Measurements from ENCODE around the gene HCRTR1. TPM values are rescaled to one million over a fixed set of nuclear protein-coding genes. Genes with fewer than 3 reads are reported as not detected.

The HCRTR1 gene
- total RNA-seq, 2 donors from 2014 or later = not detected

DNA sequence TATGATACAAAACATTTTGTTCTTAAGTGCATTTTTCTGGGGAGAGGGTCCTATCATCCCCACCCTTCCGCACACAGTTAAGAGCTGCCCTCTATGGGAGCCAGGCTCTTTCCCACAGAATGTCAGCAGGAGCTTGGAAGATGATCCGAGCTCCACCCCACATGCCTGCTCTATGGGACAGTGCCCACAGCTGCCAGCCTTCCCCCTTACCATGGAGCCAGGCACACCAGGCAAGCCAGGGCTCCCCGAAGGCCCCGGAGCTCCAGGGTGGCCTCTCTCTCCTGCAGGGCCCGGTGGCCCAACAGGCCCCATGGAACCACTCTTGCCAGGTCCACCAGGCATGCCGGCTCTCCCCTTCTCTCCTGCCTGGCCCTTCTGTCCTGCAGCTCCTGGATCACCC is 37.6 kb downstream of the HCRTR1 start:
- no peaks in the 10 kb centered on the region for H3K36me3 ChIP-seq
- no peaks in the 10 kb centered on the region for H3K27me3 ChIP-seq (replicated peaks; ENCODE audit: insufficient read depth)
- intact Hi-C loops (cut with DNase I) = no loop called here
- H3K9me3 ChIP-seq = no peaks in the 10 kb centered on the region
- no peak for TF ChIP-seq POLR2AphosphoS5 (IDR thresholded peaks at IDR 0.05)
- TF ChIP-seq POLR2A (IDR thresholded peaks at IDR 0.05) = no peak
- TF ChIP-seq, protein P1, sequence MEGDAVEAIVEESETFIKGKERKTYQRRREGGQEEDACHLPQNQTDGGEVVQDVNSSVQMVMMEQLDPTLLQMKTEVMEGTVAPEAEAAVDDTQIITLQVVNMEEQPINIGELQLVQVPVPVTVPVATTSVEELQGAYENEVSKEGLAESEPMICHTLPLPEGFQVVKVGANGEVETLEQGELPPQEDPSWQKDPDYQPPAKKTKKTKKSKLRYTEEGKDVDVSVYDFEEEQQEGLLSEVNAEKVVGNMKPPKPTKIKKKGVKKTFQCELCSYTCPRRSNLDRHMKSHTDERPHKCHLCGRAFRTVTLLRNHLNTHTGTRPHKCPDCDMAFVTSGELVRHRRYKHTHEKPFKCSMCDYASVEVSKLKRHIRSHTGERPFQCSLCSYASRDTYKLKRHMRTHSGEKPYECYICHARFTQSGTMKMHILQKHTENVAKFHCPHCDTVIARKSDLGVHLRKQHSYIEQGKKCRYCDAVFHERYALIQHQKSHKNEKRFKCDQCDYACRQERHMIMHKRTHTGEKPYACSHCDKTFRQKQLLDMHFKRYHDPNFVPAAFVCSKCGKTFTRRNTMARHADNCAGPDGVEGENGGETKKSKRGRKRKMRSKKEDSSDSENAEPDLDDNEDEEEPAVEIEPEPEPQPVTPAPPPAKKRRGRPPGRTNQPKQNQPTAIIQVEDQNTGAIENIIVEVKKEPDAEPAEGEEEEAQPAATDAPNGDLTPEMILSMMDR (IDR thresholded peaks at IDR 0.05) = no peak
- H3K4me3 ChIP-seq = no peak overlapping the region
- no peak overlapping the region for H3K27ac ChIP-seq
- DNase-seq (ENCODE audit: low spot score) = no peak
- no peaks in the 10 kb centered on the region for H3K4me1 ChIP-seq (replicated peaks)
- WGBS = 81% methylated on average over 6 of the region's 6 CpGs

DNA sequence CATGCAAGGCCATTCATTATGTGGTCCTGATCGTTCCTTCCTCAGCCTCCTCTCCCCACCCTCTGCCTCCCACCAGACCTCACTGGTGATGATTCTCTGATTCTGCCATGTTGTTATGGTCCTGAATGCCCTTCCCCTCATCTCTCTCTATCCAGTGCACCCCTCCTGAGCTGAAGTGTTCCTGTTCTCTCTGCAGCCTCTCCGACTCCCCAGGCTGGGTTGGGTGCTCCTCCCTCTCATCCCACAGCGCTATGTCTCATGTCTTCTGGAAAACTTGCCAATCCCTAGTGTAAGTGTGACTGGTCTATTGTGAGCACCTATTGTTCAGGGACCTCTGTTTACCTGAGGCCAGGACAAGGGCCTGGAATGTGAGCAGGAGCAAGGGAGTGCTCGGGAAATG is 38.3 kb downstream of the HCRTR1 start:
- Histone ChIP-seq H3K36me3 (no peaks in the 10 kb centered on the region), H3K27me3 (replicated peaks; ENCODE audit: insufficient read depth) (no peaks in the 10 kb centered on the region), H3K4me1 (replicated peaks) (no peaks in the 10 kb centered on the region), H3K27ac (no peak overlapping the region), H3K9me3 (no peaks in the 10 kb centered on the region), H3K4me3 (no peak overlapping the region)
- intact Hi-C loops (cut with DNase I) = no loop called here
- 40% methylated on average over 4 of the region's 4 CpGs for WGBS
- TF ChIP-seq POLR2A (IDR thresholded peaks at IDR 0.05) (no peak), POLR2AphosphoS5 (IDR thresholded peaks at IDR 0.05) (no peak)
- TF ChIP-seq, protein P1 (IDR thresholded peaks at IDR 0.05) = no peak
- no peak for DNase-seq (ENCODE audit: low spot score)

DNA sequence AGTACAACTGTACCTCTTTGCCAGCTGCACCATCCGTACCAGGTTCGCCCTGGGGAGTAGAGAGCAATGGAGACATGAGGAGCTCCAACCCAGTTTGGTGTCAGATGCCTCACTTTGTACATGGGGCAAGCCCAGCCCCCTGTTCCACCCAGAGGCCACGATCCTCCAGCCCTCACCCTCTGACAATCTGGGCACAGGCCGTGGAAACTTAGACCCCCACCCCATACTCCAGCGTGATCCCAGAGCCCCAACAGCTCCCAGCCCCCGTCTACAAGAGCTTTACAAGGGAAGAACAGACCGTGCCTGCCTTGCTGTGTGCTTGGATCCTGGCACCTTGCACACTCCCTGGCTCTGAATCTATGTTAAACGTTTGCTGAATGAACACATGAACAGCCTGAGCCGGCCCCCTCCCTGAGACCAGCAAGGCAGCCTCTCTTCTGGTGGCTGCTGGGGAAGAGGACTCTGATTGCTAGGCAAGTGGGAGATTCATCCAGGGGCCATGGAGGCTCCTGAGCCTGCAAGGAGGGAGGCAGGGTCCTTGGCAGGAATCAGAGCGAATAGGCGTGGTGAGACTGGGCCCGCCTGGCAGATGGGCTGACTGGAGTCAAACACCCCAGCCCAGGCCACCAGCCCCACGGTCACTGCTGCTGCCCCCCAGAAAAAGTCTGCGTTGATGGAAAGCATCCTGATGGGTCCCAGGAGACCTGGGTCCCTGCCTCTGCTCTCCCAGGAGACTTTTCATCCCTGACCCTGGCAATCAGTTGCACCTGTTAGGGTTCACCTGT is 39.7 kb downstream of the HCRTR1 start:
- intact Hi-C loops (cut with DNase I) = no loop called here
- no peaks in the 10 kb centered on the region for H3K4me1 ChIP-seq (replicated peaks)
- H3K36me3 ChIP-seq = no peaks in the 10 kb centered on the region
- no peak overlapping the region for H3K4me3 ChIP-seq
- no peak overlapping the region for H3K27ac ChIP-seq
- WGBS = 60% methylated on average over 14 of the region's 14 CpGs
- TF ChIP-seq POLR2A (IDR thresholded peaks at IDR 0.05) = no peak
- no peak for TF ChIP-seq POLR2AphosphoS5 (IDR thresholded peaks at IDR 0.05)
- TF ChIP-seq, protein P1 (IDR thresholded peaks at IDR 0.05) = no peak
- H3K9me3 ChIP-seq = no peaks in the 10 kb centered on the region
- no peaks in the 10 kb centered on the region for H3K27me3 ChIP-seq (replicated peaks; ENCODE audit: insufficient read depth)
- no peak for DNase-seq (ENCODE audit: low spot score)

DNA sequence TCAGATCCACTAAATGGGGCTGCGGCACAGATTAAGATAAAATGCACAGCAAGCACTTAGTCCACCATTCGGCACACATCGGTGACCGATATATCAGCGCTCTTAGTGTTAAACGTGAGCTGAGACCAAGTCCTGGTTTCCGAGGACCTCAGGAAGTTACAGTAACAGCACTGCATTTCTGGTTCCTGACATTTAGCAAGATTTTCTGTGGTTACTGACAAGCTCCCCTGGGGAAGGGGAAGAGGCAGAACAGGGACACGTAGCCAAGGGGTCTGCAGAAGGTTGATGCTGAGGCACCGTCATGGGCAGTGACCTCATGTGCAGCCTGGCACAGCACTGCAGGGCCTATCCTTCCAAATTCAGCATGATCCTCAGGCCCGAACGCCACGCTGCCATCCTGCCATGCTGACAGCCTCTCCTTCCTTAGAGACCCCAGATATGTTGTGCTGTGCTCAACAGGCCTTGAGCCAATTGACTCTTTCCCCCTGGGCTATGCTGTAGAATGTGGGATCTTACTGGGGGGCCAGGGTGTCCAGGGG is 40.6 kb downstream of the HCRTR1 start:
- Histone ChIP-seq H3K27me3 (replicated peaks; ENCODE audit: insufficient read depth) (no peaks in the 10 kb centered on the region), H3K4me1 (replicated peaks) (no peaks in the 10 kb centered on the region), H3K4me3 (no peak overlapping the region), H3K9me3 (no peaks in the 10 kb centered on the region), H3K36me3 (no peaks in the 10 kb centered on the region), H3K27ac (no peak overlapping the region)
- TF ChIP-seq POLR2A (IDR thresholded peaks at IDR 0.05) = no peak
- TF ChIP-seq, protein P1 (IDR thresholded peaks at IDR 0.05) = no peak
- TF ChIP-seq POLR2AphosphoS5 (IDR thresholded peaks at IDR 0.05) = no peak
- DNase-seq (ENCODE audit: low spot score) = no peak
- 90% methylated on average over 12 of the region's 12 CpGs for WGBS
- intact Hi-C loops (cut with DNase I) = no loop called here

DNA sequence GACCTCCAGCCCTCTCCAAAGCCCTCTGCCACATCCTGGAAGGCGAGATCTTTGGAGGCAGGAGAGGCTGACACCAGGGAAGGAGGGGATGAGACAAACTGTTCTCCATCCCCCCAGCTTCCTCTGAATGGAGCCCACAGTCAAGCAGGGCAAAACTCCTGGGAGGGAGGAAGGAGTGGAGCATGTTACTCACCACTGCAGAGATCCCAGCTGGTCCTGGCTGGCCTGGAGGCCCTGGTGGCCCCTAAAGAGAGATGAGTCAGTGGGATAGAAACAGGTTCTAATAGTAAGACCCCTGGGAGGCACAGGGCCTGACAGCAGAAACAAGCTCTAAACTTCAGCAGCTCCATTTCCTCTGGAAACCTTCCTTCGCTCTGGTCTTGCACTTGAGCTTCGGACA is 41.2 kb downstream of the HCRTR1 start:
- no peak for DNase-seq (ENCODE audit: low spot score)
- no peaks in the 10 kb centered on the region for H3K36me3 ChIP-seq
- TF ChIP-seq, protein P1 (IDR thresholded peaks at IDR 0.05) = no peak
- TF ChIP-seq POLR2A (IDR thresholded peaks at IDR 0.05) (no peak), POLR2AphosphoS5 (IDR thresholded peaks at IDR 0.05) (no peak)
- H3K4me1 ChIP-seq (replicated peaks) = no peaks in the 10 kb centered on the region
- H3K27me3 ChIP-seq (replicated peaks; ENCODE audit: insufficient read depth) = no peaks in the 10 kb centered on the region
- WGBS = 92% methylated on average over 3 of the region's 3 CpGs
- intact Hi-C loops (cut with DNase I) = no loop called here
- no peaks in the 10 kb centered on the region for H3K9me3 ChIP-seq
- H3K4me3 ChIP-seq = no peak overlapping the region
- H3K27ac ChIP-seq = no peak overlapping the region
